Uterus (tissue), 4 donors: ENCODE data around the gene KIAA1755. TPM values are rescaled to one million over a fixed set of nuclear protein-coding genes. Genes with fewer than 3 reads are reported as not detected.

Experiments
- DNase-seq, 2 donors: peaks; one replicate each; pipeline ENCODE4 v3.0.0-alpha.2; 2019 to 2020
- H3K27ac ChIP-seq, 2 donors: fragments of 200-600 bp; sonication (generic); 1 replicate in 1 of 2; 2 replicates in 1 of 2; pipeline ENCODE4 v1.5.1; 2016 to 2018
- H3K27me3 ChIP-seq, 2 donors: fragments of 200-600 bp; sonication (generic); one replicate each; pipeline ENCODE4 v1.5.1; 2018 to 2019; ENCODE audit warnings: control low read depth in 1 of 2
- H3K36me3 ChIP-seq, 2 donors: fragments of 200-600 bp; sonication (generic); one replicate each; pipeline ENCODE4 v1.5.1; 2019; ENCODE audit warnings: control low read depth in 1 of 2
- H3K4me1 ChIP-seq, 2 donors: fragments of 200-600 bp; sonication (generic); one replicate each; pipeline ENCODE4 v1.5.1; 2018 to 2019; ENCODE audit warnings: control low read depth in 1 of 2
- H3K4me3 ChIP-seq, 2 donors: fragments of 200-600 bp; sonication (generic); 1 replicate in 1 of 2; 2 replicates in 1 of 2; pipeline ENCODE4 v1.5.1; 2018 to 2019; ENCODE audit warnings: mild to moderate bottlenecking in 1 of 2
- H3K9me3 ChIP-seq, 2 donors: fragments of 200-600 bp; sonication (generic); one replicate each; pipeline ENCODE4 v1.5.1; 2019; ENCODE audit warnings: control low read depth in 1 of 2
- POLR2A ChIP-seq, 2 donors: fragments of 450-650 bp; IDR thresholded peaks; one replicate each; pipeline ENCODE4 v1.6.1; 2016; ENCODE audit warnings: antibody characterized with exemption in 2 of 2, mild to moderate bottlenecking in 1 of 2, moderate library complexity in 1 of 2
- intact Hi-C: fragments of 100-400 bp; cut with DNase I; formaldehyde crosslinking; loops from one replicate; pipeline ENCODE4 v1.15.1; 2023; ENCODE audit warnings: low total_unique reads
- total RNA-seq, 4 donors: library from RNA; depleted of rRNA in 3 of 4; stranded (reverse); fragments of >200 nt in 3 of 4; gene quantifications; one replicate each; pipeline versions ENCODE4 v1.1.0 to v1.2.4, GENCODE V29; 2014 to 2023
- TF ChIP-seq, protein P1 (sequence below), 4 experiments: fragments of 200-600 bp in 2 of 4; fragments of 450-650 bp in 2 of 4; sonication (generic) in 2 of 4; IDR thresholded peaks; one replicate each; pipeline ENCODE4 v1.5.1; 2016 to 2019; ENCODE audit warnings: antibody characterized with exemption in 4 of 4, mild to moderate bottlenecking in 2 of 4, moderate library complexity in 1 of 4
- donor health status: DM: yes; HTN: yes; CAD: no.

The KIAA1755 gene
- total RNA-seq, 4 donors from 2014 or later: 5.3 to 47.6 (median 15.7) TPM

DNA sequence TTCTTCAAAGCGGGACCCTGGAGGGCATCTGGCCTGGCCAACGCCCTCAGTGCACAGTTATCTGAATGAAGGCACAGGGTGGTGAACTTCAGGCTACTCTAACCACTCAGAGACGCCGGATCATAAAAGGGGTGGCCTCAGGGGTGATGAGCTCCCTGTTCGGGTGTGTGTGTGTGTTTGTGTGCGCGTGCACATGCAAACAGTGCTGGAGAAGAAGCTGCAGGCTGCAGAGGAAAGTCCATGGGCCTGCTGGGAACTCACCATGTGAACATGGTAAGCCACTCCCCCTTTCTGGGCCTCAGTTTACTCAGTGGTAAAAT is 42.0 kb downstream of the KIAA1755 start:
- intact Hi-C loops: loop anchor here (5.0 kb wide), 1 partner anchor 161 kb away; no protein-coding TSS in a partner anchor
- H3K9me3 ChIP-seq: no peaks in the 10 kb centered on the region
- no peaks in the 10 kb centered on the region for H3K27me3 ChIP-seq
- H3K4me1 ChIP-seq: peaks cover 0 to 5% of the 10 kb centered on the region in 2 donors
- DNase-seq: no peak
- TF ChIP-seq POLR2A (IDR thresholded peaks at IDR 0.05): no peak
- TF ChIP-seq, protein P1, sequence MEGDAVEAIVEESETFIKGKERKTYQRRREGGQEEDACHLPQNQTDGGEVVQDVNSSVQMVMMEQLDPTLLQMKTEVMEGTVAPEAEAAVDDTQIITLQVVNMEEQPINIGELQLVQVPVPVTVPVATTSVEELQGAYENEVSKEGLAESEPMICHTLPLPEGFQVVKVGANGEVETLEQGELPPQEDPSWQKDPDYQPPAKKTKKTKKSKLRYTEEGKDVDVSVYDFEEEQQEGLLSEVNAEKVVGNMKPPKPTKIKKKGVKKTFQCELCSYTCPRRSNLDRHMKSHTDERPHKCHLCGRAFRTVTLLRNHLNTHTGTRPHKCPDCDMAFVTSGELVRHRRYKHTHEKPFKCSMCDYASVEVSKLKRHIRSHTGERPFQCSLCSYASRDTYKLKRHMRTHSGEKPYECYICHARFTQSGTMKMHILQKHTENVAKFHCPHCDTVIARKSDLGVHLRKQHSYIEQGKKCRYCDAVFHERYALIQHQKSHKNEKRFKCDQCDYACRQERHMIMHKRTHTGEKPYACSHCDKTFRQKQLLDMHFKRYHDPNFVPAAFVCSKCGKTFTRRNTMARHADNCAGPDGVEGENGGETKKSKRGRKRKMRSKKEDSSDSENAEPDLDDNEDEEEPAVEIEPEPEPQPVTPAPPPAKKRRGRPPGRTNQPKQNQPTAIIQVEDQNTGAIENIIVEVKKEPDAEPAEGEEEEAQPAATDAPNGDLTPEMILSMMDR (IDR thresholded peaks at IDR 0.05): no peak
- no peak overlapping the region for H3K4me3 ChIP-seq
- no peaks in the 10 kb centered on the region for H3K36me3 ChIP-seq
- H3K27ac ChIP-seq: peak overlapping the region; percentile 78 to 80

DNA sequence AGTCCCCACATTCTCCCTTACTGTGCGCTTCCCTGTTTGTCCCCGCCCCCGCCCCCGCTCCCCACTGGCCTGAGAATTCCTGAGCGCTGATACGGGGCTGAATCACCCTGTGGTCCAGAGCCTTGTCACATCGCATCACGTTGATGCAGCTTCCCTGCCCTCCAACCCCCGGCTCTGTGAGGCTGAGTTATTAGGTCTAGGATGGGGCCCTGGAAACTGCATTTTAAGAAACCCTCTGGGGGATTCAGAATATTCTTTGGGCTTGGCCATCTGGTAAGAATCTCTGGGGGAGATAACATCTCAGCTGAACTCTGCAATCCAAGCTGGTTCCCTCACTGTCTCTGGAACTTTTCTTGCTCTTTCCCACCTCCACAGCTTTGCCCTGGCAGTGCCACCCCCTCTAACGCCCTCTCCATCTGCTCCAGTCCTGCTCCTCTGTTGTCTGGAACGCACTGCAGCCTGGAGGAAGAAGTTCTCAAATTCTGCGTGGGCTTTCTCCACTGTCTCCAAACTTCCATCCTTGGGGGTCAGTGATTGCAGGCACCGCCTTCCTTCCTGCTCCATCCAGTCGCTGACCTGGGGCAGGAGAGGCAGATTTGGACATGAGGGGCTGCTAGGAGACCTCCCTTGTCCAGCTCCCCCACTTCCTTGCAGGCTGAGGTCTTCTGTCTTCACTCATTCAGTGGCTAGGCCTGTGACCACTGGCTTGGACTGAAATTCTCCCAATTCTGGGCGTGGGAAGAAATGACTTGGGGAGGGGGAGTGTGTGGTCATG is 42.6 kb downstream of the KIAA1755 start:
- peak; percentile 78 for DNase-seq
- Histone ChIP-seq H3K27me3 (no peaks in the 10 kb centered on the region), H3K36me3 (no peaks in the 10 kb centered on the region), H3K9me3 (no peaks in the 10 kb centered on the region), H3K4me1 (peaks cover 0 to 5% of the 10 kb centered on the region in 2 donors), H3K27ac (peak overlapping the region; percentile 78 to 80), H3K4me3 (no peak overlapping the region)
- intact Hi-C loops: loop anchor here (5.0 kb wide), 1 partner anchor 161 kb away; no protein-coding TSS in a partner anchor
- no peak for TF ChIP-seq POLR2A (IDR thresholded peaks at IDR 0.05)
- TF ChIP-seq, protein P1 (IDR thresholded peaks at IDR 0.05): no peak

DNA sequence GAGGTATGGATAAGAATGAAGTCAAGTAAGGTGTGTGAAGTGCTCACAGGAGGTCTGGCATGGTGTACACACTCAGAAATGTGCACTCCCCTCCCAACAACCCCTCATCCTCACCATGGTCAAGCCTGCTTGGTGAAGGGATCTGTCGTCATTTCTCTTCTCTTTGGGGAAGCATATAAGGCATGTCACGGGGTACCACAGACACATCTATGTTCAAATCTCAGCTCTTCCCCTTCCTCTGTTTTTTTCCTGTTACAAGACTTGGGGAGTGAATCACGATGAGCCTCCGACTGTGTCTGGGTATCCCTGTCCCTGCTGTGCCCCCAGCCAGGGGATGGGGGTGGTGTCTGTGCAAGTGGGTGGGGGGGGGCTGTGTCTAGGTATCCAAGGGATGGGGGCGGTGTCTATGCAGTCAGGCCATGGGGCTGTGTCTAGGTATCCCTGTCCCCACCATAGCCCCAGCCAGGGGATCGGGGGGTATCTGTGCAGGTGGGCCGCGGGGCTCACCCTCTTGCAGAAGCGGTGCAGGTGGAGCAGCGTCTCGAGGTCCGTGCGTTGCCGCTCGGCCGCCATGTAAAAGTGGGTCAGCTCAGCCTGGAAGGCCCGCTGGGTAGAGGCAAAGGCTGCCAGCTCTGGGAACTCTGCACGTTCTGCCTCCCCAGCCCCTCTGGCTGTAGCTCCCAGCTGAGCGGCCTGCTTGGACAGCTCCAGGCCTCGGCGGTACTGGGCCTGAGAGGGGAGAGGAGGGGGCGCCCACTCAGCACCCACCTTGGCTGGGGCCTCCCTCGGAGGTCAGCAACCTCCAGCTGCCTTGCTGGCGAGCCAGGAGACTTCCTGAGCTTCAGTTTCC is 43.6 kb downstream of the KIAA1755 start:
- no peak for DNase-seq
- Histone ChIP-seq H3K9me3 (no peaks in the 10 kb centered on the region), H3K27me3 (no peaks in the 10 kb centered on the region), H3K4me3 (no peak overlapping the region), H3K36me3 (no peaks in the 10 kb centered on the region), H3K4me1 (peaks cover 0 to 5% of the 10 kb centered on the region in 2 donors), H3K27ac (peak overlapping the region; percentile 78 to 80)
- TF ChIP-seq POLR2A (IDR thresholded peaks at IDR 0.05): no peak
- TF ChIP-seq, protein P1 (IDR thresholded peaks at IDR 0.05): no peak
- intact Hi-C loops: loop anchor here (5.0 kb wide), 1 partner anchor 160 kb away; no protein-coding TSS in a partner anchor

DNA sequence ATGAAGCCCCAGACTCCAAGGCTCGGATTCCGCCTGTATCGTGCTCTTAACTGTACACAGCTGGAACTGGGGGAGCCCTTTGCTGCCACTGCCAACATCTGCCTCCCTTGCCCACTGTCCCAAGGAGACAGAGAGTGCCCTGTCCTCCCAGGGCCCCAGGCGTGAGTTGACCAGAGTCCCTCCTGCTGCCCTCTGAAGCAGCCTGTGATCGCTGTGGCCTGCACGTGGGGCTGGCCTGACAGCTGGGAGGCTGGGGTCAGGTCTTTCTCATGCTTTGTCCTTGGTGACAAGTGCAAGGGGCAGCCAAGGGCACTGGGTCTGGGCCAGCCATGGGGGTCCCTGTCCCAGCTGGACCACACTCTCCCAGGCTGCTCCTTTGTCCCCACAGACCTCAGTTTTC is 44.3 kb downstream of the KIAA1755 start:
- Histone ChIP-seq H3K4me1 (peaks cover 0 to 5% of the 10 kb centered on the region in 2 donors), H3K27ac (peak overlapping the region in 1 of 2 donors; percentile 80), H3K27me3 (no peaks in the 10 kb centered on the region), H3K9me3 (no peaks in the 10 kb centered on the region), H3K4me3 (no peak overlapping the region), H3K36me3 (no peaks in the 10 kb centered on the region)
- TF ChIP-seq POLR2A (IDR thresholded peaks at IDR 0.05): no peak
- TF ChIP-seq, protein P1 (IDR thresholded peaks at IDR 0.05): no peak
- no peak for DNase-seq
- intact Hi-C loops: loop anchor here (5.0 kb wide), 1 partner anchor 159 kb away; no protein-coding TSS in a partner anchor
